ENCODE measurements around the gene PPP1R13L.
"Not testable (repeated sequence)": the region's sequence is repeated elsewhere in the genome, so short reads cannot be mapped to it uniquely, and the experiment has no call there.

The PPP1R13L gene

DNA sequence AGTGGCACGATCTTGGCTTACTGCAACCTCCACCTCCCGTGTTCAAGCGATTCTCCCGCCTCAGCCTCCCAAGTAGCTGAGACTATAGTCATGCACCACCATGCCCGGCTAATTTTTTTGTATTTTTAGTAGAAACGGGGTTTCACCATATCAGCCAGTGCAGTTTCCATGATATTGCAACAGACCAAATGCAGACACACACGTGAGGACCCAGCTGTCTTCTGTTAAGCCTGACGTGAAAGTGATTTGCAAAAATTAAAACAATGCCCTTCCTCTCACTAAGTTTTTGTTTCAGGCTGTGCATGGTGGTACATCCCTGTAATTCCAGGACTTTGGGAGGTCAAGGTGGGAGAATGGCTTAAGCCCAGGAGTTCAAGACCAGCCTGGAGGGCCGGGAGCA is 26.1 kb upstream of the PPP1R13L start:
- not testable (repeated sequence) for DNase-seq

DNA sequence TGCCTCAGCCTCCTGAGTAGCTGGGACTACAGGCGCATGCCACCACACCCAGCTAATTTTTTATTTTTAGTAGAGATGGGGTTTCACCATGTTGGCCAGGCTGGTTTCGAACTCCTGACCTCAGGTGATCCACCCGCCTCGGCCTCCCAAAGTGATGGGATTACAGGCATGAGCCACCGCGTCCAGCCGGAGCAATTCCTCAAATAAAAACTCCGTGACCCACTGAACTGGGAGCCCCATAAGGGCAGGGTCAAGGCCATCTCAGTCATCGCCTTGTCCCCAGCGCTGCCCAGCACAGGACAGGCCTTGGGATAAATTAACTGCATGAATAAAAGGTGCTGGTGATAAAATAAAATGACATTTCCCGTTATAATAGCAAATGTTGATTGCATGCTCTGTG is 25.0 kb upstream of the PPP1R13L start:
- DNase-seq: not testable (repeated sequence)

DNA sequence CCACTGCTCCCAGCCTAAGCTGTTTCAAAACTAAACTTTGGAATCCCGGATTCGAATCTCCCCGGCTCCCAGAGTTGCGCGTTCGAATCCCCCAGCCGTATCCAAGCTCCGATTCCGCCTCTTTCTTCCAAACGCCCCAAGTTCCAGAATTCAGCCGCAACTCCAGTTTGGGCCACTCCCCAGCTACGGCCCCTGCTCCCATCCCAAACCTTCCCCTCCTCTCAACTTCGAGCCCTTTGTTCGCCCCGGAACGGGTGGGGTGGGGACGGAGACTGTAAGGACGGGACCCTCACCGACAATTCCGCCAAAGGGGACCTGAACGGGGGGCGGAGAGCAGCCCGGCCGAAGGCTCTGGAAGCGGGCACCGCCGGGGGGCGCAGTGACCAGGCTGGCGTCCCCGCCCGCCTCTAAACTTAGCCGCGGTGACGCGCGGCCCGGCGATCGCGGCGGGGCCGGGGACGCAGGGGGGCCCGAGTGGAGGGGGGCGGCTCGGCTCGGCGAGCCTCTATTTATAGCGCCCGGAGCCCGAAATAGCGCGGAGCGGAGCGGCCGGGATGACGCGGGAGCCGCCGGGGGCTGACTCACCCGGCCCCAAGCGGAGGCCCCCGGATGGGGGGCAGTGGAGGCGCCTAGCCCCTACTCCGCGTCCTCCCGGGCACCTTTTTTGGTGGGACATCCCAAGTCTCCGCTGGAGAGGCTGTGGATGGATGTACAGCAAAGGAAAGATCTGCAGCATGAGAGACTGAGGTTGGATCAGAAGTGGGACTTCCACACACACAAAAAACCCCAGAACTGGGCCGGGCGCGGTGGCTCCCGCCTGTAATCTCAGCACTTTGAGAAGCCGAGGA is 23.7 kb upstream of the PPP1R13L start:
- peak; percentile 25 to 70 for DNase-seq

- DNase-seq: no peak
Measured at GRCh38 chr19:45424191-45425058, 19.6 kb upstream of the PPP1R13L start.

GRCh38 chr19:45423589-45424190 is 18.8 kb upstream of the PPP1R13L start, which contains the start of gene ERCC1:
Gene ERCC1 (minus strand): TSS chr19:45423917. CDS start chr19:45423374, 543 bp downstream.
- DNase-seq: peak; percentile 97 to 99

- no peak for DNase-seq
Measured at GRCh38 chr19:45423033-45423588, 18.2 kb upstream of the PPP1R13L start.

DNA sequence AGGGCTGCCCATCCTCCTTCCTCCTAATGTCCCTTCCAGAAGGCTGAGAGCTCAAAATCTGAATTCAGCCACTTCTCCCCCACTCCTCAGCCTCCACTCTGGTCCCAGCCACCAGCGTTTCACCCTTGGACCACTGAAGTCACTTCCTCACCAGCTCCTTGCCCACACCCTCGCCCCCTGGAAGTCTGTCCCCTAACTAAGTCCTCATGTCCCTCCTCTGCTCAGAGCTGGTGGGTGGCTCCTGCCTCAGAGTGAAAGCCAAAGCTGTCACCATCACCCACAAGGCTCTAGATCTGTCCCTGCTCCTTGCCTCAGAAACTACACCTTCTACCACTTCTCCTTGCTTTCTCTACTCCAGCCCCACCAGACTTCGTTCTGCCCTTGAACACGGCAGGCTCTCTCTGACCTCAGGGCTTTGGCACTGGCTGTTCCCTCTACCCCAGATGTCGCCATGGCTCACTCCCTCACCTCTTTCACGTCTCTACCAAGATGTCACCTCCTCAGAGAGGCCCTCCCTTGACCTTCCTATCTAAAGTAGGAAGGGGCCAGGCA is 17.2 kb upstream of the PPP1R13L start:
- no peak for DNase-seq

GRCh38 chr19:45420871-45421270 is 16.0 kb upstream of the PPP1R13L start:
- DNase-seq: no peak

DNA sequence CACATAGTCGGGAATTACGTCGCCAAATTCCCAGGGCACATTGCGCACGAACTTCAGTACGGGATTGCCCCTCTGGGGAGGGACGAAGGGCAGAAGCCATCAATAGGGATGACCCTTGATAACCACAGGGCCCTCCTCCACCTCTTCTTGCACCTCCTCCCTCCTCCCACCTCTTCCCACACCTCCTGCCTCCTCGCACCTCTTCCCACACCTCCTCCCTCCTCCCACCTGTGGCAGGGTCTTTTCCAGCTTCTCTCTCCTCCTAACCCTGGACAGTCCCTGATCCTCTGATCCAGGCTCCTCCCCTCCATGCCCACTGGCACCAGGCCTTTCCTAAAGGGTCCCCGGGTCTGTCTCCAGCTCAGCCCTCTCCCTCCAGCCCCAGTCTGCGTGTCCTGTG is 15.5 kb upstream of the PPP1R13L start:
- no peak for DNase-seq

- DNase-seq: no peak
Measured at GRCh38 chr19:45419895-45420294, 15.0 kb upstream of the PPP1R13L start.

DNA sequence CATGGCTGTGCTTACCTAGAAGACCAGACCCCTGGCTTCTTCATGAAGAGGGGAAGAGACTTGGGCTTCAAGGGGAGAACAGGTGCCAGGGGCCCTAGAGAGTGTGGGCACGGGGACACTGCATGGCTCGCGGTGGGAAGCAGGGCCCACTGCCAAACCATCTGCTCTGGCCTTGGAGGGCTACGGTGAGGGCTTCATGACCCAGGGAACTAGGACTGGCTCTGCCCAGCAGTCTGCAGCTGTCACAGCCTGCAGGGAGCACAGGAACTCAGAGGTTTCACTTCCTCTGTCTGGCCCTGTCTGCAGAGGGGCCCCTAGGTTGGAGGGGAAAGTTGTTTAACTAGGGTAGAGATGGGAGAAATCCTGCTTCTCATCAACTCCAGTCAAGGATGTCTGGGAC is 14.5 kb upstream of the PPP1R13L start:
- DNase-seq: no peak

DNA sequence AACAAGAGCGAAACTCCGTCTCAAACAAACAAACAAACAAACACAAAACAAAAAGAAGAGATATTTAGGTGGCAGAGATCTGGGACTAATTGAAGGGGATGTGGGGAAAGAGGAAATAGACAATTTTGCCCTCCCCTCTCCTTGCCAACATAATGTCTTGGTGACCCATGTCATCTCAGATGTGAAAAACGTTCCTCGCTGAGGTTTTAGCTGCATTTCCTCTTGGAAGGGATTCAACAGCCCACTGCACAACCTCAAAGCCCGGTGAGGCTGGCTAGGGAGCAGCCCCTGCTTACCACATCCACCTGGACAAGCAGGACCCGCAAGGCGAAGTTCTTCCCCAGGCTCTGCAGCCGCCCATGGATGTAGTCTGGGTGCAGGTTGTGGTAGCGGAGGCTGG is 13.9 kb upstream of the PPP1R13L start:
- DNase-seq: no peak

GRCh38 chr19:45417151-45417550 is 12.3 kb upstream of the PPP1R13L start:
- DNase-seq: no peak

- DNase-seq: no peak
Measured at GRCh38 chr19:45414468-45414867, 9.6 kb upstream of the PPP1R13L start.

DNA sequence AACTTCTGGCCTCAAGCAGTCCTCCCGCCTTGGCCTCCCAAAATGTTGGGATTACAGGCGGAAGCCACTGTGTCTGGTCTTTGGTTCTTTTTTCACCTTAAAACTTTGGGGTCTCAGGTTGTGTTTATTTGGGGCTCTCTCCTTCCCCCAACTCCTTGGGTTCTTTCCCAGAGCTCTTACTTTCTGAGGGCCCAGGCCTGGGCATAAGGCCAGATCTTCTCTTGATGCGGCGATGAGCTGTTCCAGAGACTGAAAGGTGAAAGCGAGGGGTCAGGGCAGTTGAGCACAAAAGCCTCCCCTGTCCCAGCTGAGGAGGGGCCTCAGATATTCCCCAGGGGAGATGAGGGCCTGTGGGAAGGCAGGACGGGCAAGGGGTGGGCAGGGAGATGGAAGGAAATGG is 8.6 kb upstream of the PPP1R13L start:
- no peak for DNase-seq

GRCh38 chr19:45410330-45410729 is 5.5 kb upstream of the PPP1R13L start:
- DNase-seq: not testable (repeated sequence)

GRCh38 chr19:45409557-45409920 is 4.7 kb upstream of the PPP1R13L start:
- DNase-seq: no peak

GRCh38 chr19:45408830-45409556 is 4.1 kb upstream of the PPP1R13L start:
- DNase-seq: no peak

DNA sequence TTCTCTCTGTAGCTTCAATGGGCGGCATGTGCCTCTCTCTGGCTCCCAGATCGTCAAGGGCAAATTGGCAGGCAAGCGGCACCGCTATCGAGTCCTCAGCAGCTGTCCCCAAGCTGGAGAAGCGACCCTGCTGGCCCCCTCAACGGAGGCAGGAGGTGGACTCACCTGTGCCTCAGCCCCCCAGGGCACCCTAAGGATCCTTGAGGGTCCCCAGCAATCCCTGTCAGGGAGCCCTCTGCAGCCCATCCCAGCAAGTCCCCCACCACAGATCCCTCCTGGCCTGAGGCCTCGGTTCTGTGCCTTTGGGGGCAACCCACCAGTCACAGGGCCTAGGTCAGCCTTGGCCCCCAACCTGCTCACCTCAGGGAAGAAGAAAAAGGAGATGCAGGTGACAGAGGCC is 3.3 kb upstream of the PPP1R13L start:
- no peak for DNase-seq

DNA sequence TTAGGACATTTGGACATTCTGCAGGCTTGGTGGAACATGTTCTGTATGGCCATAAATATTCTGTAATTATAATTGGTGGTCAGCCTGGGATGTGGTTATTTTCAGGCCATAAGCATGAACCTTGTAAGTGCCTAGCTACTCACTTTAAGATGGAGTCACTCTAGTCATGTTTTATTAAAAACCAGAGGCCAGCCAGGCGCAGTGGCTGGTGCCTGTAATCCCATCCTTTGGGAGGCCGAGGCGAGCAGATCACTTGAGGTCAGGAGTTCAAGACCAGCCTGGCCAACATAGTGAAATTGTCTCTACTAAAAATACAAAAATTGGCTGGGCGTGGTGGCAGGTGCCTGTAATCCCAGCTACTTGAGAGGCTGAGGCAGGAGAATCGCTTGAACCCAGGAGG is 2.7 kb upstream of the PPP1R13L start:
- not testable (repeated sequence) for DNase-seq

GRCh38 chr19:45407091-45407375 is 2.2 kb upstream of the PPP1R13L start:
- no peak for DNase-seq

All from NCI-H1930 (cell line).